Neuronal stem cell (in vitro differentiated cells): ENCODE data around the gene ZBTB7C.
A peak's percentile ranks its signal among the peaks of the same experiment; 100 is the strongest.

Experiments used
- DNase-seq: peaks from one replicate; pipeline ENCODE4 v3.0.0-alpha.2; 2013; ENCODE audit warnings: low spot score
- H2AFZ ChIP-seq: one replicate; pipeline ENCODE4 v1.6.1; 2013; ENCODE audit warnings: mild to moderate bottlenecking, low read length, inconsistent platforms
- H2AK5ac ChIP-seq: 2 replicates; pipeline ENCODE4 v1.6.1; 2013; ENCODE audit warnings: low read depth, mild to moderate bottlenecking, inconsistent platforms, low read length, moderate library complexity, mixed read lengths
- H2BK120ac ChIP-seq: 2 replicates; pipeline ENCODE4 v1.6.1; 2013; ENCODE audit warnings: low read depth, mild to moderate bottlenecking, inconsistent platforms, low read length, moderate library complexity, mixed read lengths
- H2BK12ac ChIP-seq: one replicate; pipeline ENCODE4 v1.6.1; 2013; ENCODE audit warnings: low read length, inconsistent platforms
- H2BK15ac ChIP-seq: 2 replicates; pipeline ENCODE4 v1.6.1; 2013; ENCODE audit warnings: mild to moderate bottlenecking, low read length, inconsistent platforms, mixed read lengths
- H2BK5ac ChIP-seq: one replicate; pipeline ENCODE4 v1.6.1; 2013; ENCODE audit warnings: inconsistent platforms, mild to moderate bottlenecking, low read length, moderate library complexity
- H3K14ac ChIP-seq: one replicate; pipeline ENCODE4 v1.6.1; 2013; ENCODE audit warnings: low read length, inconsistent platforms
- H3K18ac ChIP-seq: 2 replicates; pipeline ENCODE4 v1.6.1; 2013; ENCODE audit warnings: low read length, inconsistent platforms
- H3K23ac ChIP-seq: 2 replicates; pipeline ENCODE4 v1.6.1; 2013; ENCODE audit warnings: low read depth, mild to moderate bottlenecking, mixed read lengths, low read length, inconsistent platforms; ENCODE audit not compliant: poor library complexity
- H3K27ac ChIP-seq: replicated peaks from 3 replicates; pipeline ENCODE4 v1.5.1; 2013; ENCODE audit warnings: low read length, inconsistent platforms
- H3K27me3 ChIP-seq, 3 experiments: 2 replicates each; pipeline ENCODE4 v1.6.1; 2013; ENCODE audit warnings: low read length in 3 of 3, mild to moderate bottlenecking in 2 of 3, inconsistent platforms in 1 of 3, low read depth in 1 of 3, mixed read lengths in 1 of 3, moderate library complexity in 1 of 3; ENCODE audit not compliant: control insufficient read depth in 3 of 3, insufficient read depth in 3 of 3
- H3K36me3 ChIP-seq, 2 donors: replicated peaks in 1 of 2; 2 replicates each; pipeline ENCODE4 v1.6.1; 2013; ENCODE audit warnings: low read length in 2 of 2; ENCODE audit not compliant: control insufficient read depth in 2 of 2, insufficient read depth in 2 of 2
- H3K4ac ChIP-seq: 2 replicates; pipeline ENCODE4 v1.6.1; 2013; ENCODE audit warnings: inconsistent platforms, mild to moderate bottlenecking, low read length, moderate library complexity
- H3K4me1 ChIP-seq, 2 donors: 1 replicate in 1 of 2; 2 replicates in 1 of 2; pipeline ENCODE4 v1.6.1; 2013; ENCODE audit warnings: low read length in 2 of 2, low read depth in 1 of 2; ENCODE audit not compliant: control insufficient read depth in 2 of 2, insufficient read depth in 1 of 2
- H3K4me2 ChIP-seq: one replicate; pipeline ENCODE4 v1.6.1; 2013; ENCODE audit warnings: mild to moderate bottlenecking, low read length, inconsistent platforms; ENCODE audit not compliant: insufficient read depth, poor library complexity, severe bottlenecking
- H3K4me3 ChIP-seq, 2 donors: 2 replicates each; pipeline ENCODE4 v1.5.1; 2013; ENCODE audit warnings: low read length in 2 of 2, mild to moderate bottlenecking in 2 of 2, inconsistent platforms in 1 of 2, moderate library complexity in 1 of 2
- H3K79me1 ChIP-seq: one replicate; pipeline ENCODE4 v1.6.1; 2013; ENCODE audit warnings: low read depth, mild to moderate bottlenecking, inconsistent platforms, low read length, moderate library complexity
- H3K9ac ChIP-seq: one replicate; pipeline ENCODE4 v1.6.1; 2013; ENCODE audit warnings: mild to moderate bottlenecking, low read depth, low read length, inconsistent platforms; ENCODE audit not compliant: poor library complexity
- H3K9me3 ChIP-seq, 2 donors: replicated peaks in 1 of 2; 2 replicates each; pipeline versions ENCODE3 to v1.6.1; 2013; ENCODE audit warnings: low read length in 2 of 2, mild to moderate bottlenecking in 2 of 2, inconsistent platforms in 1 of 2, low read depth in 1 of 2, mixed read lengths in 1 of 2, moderate library complexity in 1 of 2; ENCODE audit not compliant: control insufficient read depth in 2 of 2, insufficient read depth in 1 of 2
- H4K8ac ChIP-seq: one replicate; pipeline ENCODE4 v1.6.1; 2013; ENCODE audit warnings: low read depth, mild to moderate bottlenecking, inconsistent platforms, low read length, moderate library complexity
- H4K91ac ChIP-seq: one replicate; pipeline ENCODE4 v1.6.1; 2013; ENCODE audit warnings: low read length, low read depth, mild to moderate bottlenecking, inconsistent platforms; ENCODE audit not compliant: poor library complexity
- WGBS, 2 donors: extraction: QIAGEN DNeasy Blood & Tissue Kit; methylation state at CpG; one replicate each; pipeline ENCODE4 v1.1.7; 2013; ENCODE audit warnings: missing lambda C conversion rate in 2 of 2, mixed read lengths in 1 of 2; ENCODE audit not compliant: insufficient read length in 2 of 2, insufficient replicate concordance in 1 of 2; ENCODE audit errors: extremely low coverage in 2 of 2; 5-methylcytosine and 5-hydroxymethylcytosine counted together

Gene ZBTB7C

DNA sequence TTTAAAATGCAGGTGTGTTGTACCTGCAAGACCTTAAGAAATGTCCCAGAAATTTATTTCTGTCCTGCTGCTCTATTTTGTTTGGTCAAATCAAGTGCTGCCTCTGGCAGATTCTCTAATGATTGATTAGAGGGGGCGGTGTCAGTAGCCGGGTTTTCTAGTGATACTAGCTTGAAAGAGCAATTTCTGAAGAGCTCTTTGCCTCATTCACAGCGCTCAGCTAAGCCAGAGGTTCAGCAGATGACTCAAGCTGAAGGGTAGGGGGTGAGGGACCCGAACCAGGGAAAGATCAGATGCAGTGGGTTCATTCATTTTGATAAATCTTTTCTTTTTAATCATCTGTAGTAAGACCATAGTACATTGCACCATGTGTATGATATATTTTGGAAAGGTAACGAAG lies 15.0 kb downstream of the ZBTB7C start:
- Histone ChIP-seq H2BK120ac (no peak overlapping the region), H3K27me3 (peaks cover 0 to 8% (median 0%) of the 10 kb centered on the region in 3 experiments), H2AK5ac (no peak overlapping the region), H2BK15ac (no peak overlapping the region), H3K27ac (no peak overlapping the region), H2BK5ac (no peak overlapping the region), H3K36me3 (no peaks in the 10 kb centered on the region), H3K9ac (no peak overlapping the region), H3K23ac (no peak overlapping the region), H3K9me3 (no peaks in the 10 kb centered on the region), H3K18ac (no peak overlapping the region), H3K4me3 (no peak overlapping the region), H3K4me1 (peaks cover 3 to 16% of the 10 kb centered on the region in 2 donors), H3K4ac (no peak overlapping the region), H4K8ac (no peak overlapping the region), H4K91ac (no peak overlapping the region), H2BK12ac (no peak overlapping the region), H3K79me1 (no peaks in the 10 kb centered on the region), H2AFZ (no peak overlapping the region), H3K4me2 (no peak overlapping the region), H3K14ac (no peak overlapping the region)
- no CpG with 5 or more reads among the region's 5 CpGs for WGBS, 2 donors
- DNase-seq: no peak

DNA sequence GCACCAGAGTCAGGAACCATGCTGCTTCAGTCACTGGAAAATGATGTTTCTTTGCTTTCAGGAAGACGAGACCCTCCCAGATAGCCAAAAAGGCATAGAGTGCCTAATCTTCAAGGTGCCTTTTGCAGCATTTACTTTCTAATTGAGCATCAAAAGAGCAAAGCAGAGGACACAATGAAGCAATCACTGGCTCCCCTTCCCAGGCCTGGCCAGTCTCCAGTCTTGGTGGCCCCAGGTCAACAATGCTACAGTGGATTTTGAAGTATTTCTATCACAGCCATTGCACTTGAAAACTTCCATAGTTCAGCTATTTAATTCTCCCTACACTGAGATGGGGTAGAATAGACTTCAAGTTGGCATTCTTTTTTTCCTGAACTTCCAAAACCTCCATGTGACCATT lies 15.4 kb downstream of the ZBTB7C start:
- Histone ChIP-seq H3K27ac (no peak overlapping the region), H3K4me3 (no peak overlapping the region), H3K4ac (no peak overlapping the region), H2AK5ac (no peak overlapping the region), H3K4me1 (peaks cover 3 to 16% of the 10 kb centered on the region in 2 donors), H3K23ac (no peak overlapping the region), H3K14ac (no peak overlapping the region), H4K8ac (no peak overlapping the region), H3K36me3 (no peaks in the 10 kb centered on the region), H2BK5ac (no peak overlapping the region), H2BK120ac (no peak overlapping the region), H3K9me3 (no peaks in the 10 kb centered on the region), H3K27me3 (peaks cover 0 to 8% (median 0%) of the 10 kb centered on the region in 3 experiments), H3K18ac (peak overlapping the region; percentile 29), H2BK15ac (no peak overlapping the region), H2BK12ac (no peak overlapping the region), H3K9ac (no peak overlapping the region), H3K79me1 (no peaks in the 10 kb centered on the region), H2AFZ (no peak overlapping the region), H4K91ac (no peak overlapping the region), H3K4me2 (no peak overlapping the region)
- WGBS, 2 donors: no CpG with 5 or more reads among the region's 1 CpG
- no peak for DNase-seq

- Histone ChIP-seq H3K79me1 (no peaks in the 10 kb centered on the region), H3K36me3 (no peaks in the 10 kb centered on the region), H2AK5ac (no peak overlapping the region), H3K9ac (no peak overlapping the region), H3K4me1 (peaks cover 3 to 12% of the 10 kb centered on the region in 2 donors), H2BK12ac (no peak overlapping the region), H3K14ac (no peak overlapping the region), H3K4me2 (no peak overlapping the region), H3K9me3 (no peaks in the 10 kb centered on the region), H2AFZ (no peak overlapping the region), H2BK15ac (no peak overlapping the region), H3K23ac (no peak overlapping the region), H3K18ac (no peak overlapping the region), H3K27me3 (peaks cover 0 to 8% (median 0%) of the 10 kb centered on the region in 3 experiments), H4K91ac (no peak overlapping the region), H3K4ac (no peak overlapping the region), H2BK120ac (no peak overlapping the region), H2BK5ac (no peak overlapping the region), H4K8ac (no peak overlapping the region), H3K4me3 (no peak overlapping the region), H3K27ac (no peak overlapping the region)
- WGBS, 2 donors: no CpG with 5 or more reads among the region's 5 CpGs
- no peak for DNase-seq
Observed at GRCh38 chr18:48393170-48393569, 16.0 kb downstream of the ZBTB7C start.

DNA sequence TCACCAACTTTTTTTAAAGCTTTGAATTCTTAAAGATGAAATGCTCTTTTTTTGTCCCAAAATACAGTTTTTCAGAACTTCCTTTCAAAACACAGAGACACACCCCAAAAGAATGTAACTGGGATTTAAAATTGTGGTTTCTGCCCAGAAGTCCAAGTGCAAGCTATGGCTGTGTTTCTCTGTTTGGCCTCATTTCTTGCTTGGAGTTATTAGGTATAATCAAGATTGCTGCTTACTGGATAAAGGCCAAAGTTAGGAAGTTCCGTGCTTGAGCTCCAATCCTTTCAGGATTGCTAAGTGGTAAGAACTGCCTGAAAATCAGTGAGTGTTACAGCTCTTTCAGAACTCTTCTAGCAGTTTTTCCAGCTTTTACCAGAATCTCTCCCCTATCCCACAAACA lies 16.9 kb downstream of the ZBTB7C start:
- no peak overlapping the region for H3K14ac ChIP-seq
- no peak overlapping the region for H3K23ac ChIP-seq
- no peak overlapping the region for H2AFZ ChIP-seq
- peaks cover 3 to 8% of the 10 kb centered on the region in 2 donors for H3K4me1 ChIP-seq
- H3K27me3 ChIP-seq: peaks cover 0 to 3% (median 0%) of the 10 kb centered on the region in 3 experiments
- H3K18ac ChIP-seq: no peak overlapping the region
- no peak overlapping the region for H4K91ac ChIP-seq
- H2BK12ac ChIP-seq: no peak overlapping the region
- H3K36me3 ChIP-seq: no peaks in the 10 kb centered on the region
- no peak overlapping the region for H3K4ac ChIP-seq
- no peak overlapping the region for H3K27ac ChIP-seq
- no peak overlapping the region for H3K9ac ChIP-seq
- no peak overlapping the region for H2BK15ac ChIP-seq
- no peak overlapping the region for H2AK5ac ChIP-seq
- no peak for DNase-seq
- no peak overlapping the region for H4K8ac ChIP-seq
- H3K79me1 ChIP-seq: no peaks in the 10 kb centered on the region
- no CpG with 5 or more reads among the region's 1 CpG for WGBS, 2 donors
- H3K4me2 ChIP-seq: no peak overlapping the region
- H3K9me3 ChIP-seq: no peaks in the 10 kb centered on the region
- no peak overlapping the region for H2BK120ac ChIP-seq
- H3K4me3 ChIP-seq: no peak overlapping the region
- no peak overlapping the region for H2BK5ac ChIP-seq
